ENCODE results near the gene SIGLEC1.

- no peak for TF ChIP-seq CTCF (IDR thresholded peaks at IDR 0.05; ENCODE audit: low read length)
- TF ChIP-seq EZH2 (optimal IDR thresholded peaks at IDR 0.05; ENCODE audit: low read depth, low read length): no peak
Measured at GRCh38 chr20:3720626-3721025, 8.2 kb upstream of the SIGLEC1 start.

Data from MM.1S (cell line).